ENCODE data around the gene GAB2. TPM values are rescaled to one million over a fixed set of nuclear protein-coding genes. Genes with fewer than 3 reads are reported as not detected.
A peak's percentile ranks its signal among the peaks of the same experiment; 100 is the strongest.
"Not testable (repeated sequence)": the region's sequence is repeated elsewhere in the genome, so short reads cannot be mapped to it uniquely, and the experiment has no call there.

The GAB2 gene
- total and polyA plus RNA-seq, 12 donors, result 2.4 to 22.4 (median 16.2) TPM

GRCh38 chr11:78226684-78227680 is 190.6 kb downstream of the GAB2 start:
- 72 to 79% (median 78%) methylated on average over 9 to 12 of the region's 12 CpGs for WGBS, 4 donors
- intact Hi-C loops (cut with DNase I), result no loop called here
- Histone ChIP-seq H3K4me3 (no peak overlapping the region), H3K9me3 (replicated peaks in 1 of 3) (no peaks in the 10 kb centered on the region), H3K27ac (peak overlapping the region in 2 of 5 donors; percentile 30 to 57), H3K27me3 (no peaks in the 10 kb centered on the region), H3K36me3 (replicated peaks in 1 of 2) (peaks cover 0 to 40% of the 10 kb centered on the region in 2 donors), H3K4me1 (replicated peaks in 1 of 2) (peaks cover 6 to 27% of the 10 kb centered on the region in 2 donors)
- DNase-seq, result peak in 1 of 7 donors; percentile 51
- no peak for TF ChIP-seq POLR2A (IDR thresholded peaks at IDR 0.05)
- no peak for TF ChIP-seq CTCF (IDR thresholded peaks at IDR 0.05)

GRCh38 chr11:78224906-78225420 is 192.7 kb downstream of the GAB2 start:
- no peak overlapping the region for H3K4me3 ChIP-seq
- no peak for TF ChIP-seq POLR2A (IDR thresholded peaks at IDR 0.05)
- TF ChIP-seq CTCF (IDR thresholded peaks at IDR 0.05), result no peak
- intact Hi-C loops (cut with DNase I), result no loop called here
- H3K4me1 ChIP-seq (replicated peaks in 1 of 2), result peaks cover 0 to 11% of the 10 kb centered on the region in 2 donors
- no peak overlapping the region for H3K27ac ChIP-seq
- no peaks in the 10 kb centered on the region for H3K9me3 ChIP-seq (replicated peaks in 1 of 3)
- H3K27me3 ChIP-seq, result no peaks in the 10 kb centered on the region
- 85 to 97% (median 92%) methylated on average over 6 to 7 of the region's 7 CpGs for WGBS, 4 donors
- no peak for DNase-seq
- peaks cover 0 to 60% of the 10 kb centered on the region in 2 donors for H3K36me3 ChIP-seq (replicated peaks in 1 of 2)

GRCh38 chr11:78224506-78224905 is 193.1 kb downstream of the GAB2 start:
- no peak for TF ChIP-seq POLR2A (IDR thresholded peaks at IDR 0.05)
- no peak for DNase-seq
- WGBS, 4 donors, result 83 to 96% (median 92%) methylated on average over 2 to 4 of the region's 4 CpGs
- peaks cover 0 to 8% of the 10 kb centered on the region in 2 donors for H3K4me1 ChIP-seq (replicated peaks in 1 of 2)
- no peaks in the 10 kb centered on the region for H3K9me3 ChIP-seq (replicated peaks in 1 of 3)
- no peak overlapping the region for H3K27ac ChIP-seq
- intact Hi-C loops (cut with DNase I), result no loop called here
- H3K27me3 ChIP-seq, result no peaks in the 10 kb centered on the region
- H3K36me3 ChIP-seq (replicated peaks in 1 of 2), result peaks cover 0 to 65% of the 10 kb centered on the region in 2 donors
- H3K4me3 ChIP-seq, result no peak overlapping the region

GRCh38 chr11:78223320-78223954 is 194.2 kb downstream of the GAB2 start:
- DNase-seq, result peak in 2 of 7 donors; percentile 7 to 39
- no peak overlapping the region for H3K4me3 ChIP-seq
- H3K4me1 ChIP-seq (replicated peaks in 1 of 2), result peaks cover 0 to 8% of the 10 kb centered on the region in 2 donors
- intact Hi-C loops (cut with DNase I), result no loop called here
- H3K9me3 ChIP-seq (replicated peaks in 1 of 3), result no peaks in the 10 kb centered on the region
- TF ChIP-seq CTCF (IDR thresholded peaks at IDR 0.05), result no peak
- TF ChIP-seq POLR2A (IDR thresholded peaks at IDR 0.05), result no peak
- WGBS, 4 donors, result 91 to 95% (median 92%) methylated on average over 9 of the region's 9 CpGs
- no peak overlapping the region for H3K27ac ChIP-seq
- H3K36me3 ChIP-seq (replicated peaks in 1 of 2), result peaks cover 0 to 75% of the 10 kb centered on the region in 2 donors
- H3K27me3 ChIP-seq, result no peaks in the 10 kb centered on the region

GRCh38 chr11:78222726-78223125 is 194.9 kb downstream of the GAB2 start:
- DNase-seq, result peak in 2 of 7 donors; percentile 21 to 53
- intact Hi-C loops (cut with DNase I); H3K4me3 ChIP-seq; H3K4me1 ChIP-seq (replicated peaks in 1 of 2); H3K9me3 ChIP-seq (replicated peaks in 1 of 3); H3K27ac ChIP-seq; H3K27me3 ChIP-seq: not testable (repeated sequence)
- H3K36me3 ChIP-seq (replicated peaks in 1 of 2), result peaks cover 0 to 82% of the 10 kb centered on the region in 2 donors
- 85 to 91% (median 85%) methylated on average over 10 of the region's 10 CpGs for WGBS, 4 donors

Measured in adrenal gland (tissue), 12 donors.